NK-92 (cell line): ENCODE data around the gene ADTRP.
"Not testable (repeated sequence)": the region's sequence is repeated elsewhere in the genome, so short reads cannot be mapped to it uniquely, and the experiment has no call there.

Experiments
- DNase-seq: peaks from one replicate; lab custom pipeline; 2025; ENCODE audit not compliant: unreplicated experiment; lab: John Stamatoyannopoulos, UW

ADTRP gene

DNA sequence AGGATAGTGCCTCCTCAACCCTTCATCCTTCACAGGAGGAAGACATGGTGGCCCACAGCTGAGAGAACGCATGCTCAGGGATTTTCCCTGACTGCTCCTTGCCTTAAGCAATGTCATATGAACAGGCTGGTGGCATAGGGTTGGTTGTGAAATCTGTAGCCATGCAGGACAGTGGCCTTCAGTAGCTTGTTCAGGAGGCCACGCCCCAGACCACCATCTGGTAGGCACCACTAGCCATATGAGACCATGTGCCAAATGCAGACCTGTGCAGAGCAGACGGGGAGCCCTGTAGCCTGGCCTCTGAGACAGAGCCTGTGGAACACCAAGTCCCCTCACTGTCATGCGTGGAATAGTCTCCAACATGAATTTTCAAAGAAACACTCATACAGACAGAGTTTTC lies 76.5 kb downstream of the ADTRP start:
- no peak for DNase-seq

GRCh38 chr6:11701573-11701972 lies 77.0 kb downstream of the ADTRP start:
- no peak for DNase-seq

GRCh38 chr6:11700118-11700718 lies 78.4 kb downstream of the ADTRP start:
- no peak for DNase-seq

DNA sequence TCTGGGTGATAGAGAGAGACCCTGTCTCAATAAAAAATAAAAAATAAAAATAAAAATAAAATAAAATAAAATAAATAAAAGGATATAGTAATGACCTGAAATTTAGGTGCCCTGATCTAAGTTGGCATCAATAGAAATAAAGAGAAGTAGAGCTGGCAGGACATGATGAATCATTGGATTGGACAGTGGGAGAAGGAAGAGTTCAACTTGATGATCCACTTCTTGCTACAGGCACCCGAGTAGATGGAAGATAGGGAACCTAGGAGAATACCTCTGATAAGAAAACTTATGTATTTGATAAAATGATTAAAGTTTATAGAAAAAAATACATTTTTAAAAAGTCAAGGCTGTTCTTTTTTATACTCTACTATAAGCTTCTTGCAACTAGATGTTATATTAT lies 79.0 kb downstream of the ADTRP start:
- DNase-seq, result no peak

DNA sequence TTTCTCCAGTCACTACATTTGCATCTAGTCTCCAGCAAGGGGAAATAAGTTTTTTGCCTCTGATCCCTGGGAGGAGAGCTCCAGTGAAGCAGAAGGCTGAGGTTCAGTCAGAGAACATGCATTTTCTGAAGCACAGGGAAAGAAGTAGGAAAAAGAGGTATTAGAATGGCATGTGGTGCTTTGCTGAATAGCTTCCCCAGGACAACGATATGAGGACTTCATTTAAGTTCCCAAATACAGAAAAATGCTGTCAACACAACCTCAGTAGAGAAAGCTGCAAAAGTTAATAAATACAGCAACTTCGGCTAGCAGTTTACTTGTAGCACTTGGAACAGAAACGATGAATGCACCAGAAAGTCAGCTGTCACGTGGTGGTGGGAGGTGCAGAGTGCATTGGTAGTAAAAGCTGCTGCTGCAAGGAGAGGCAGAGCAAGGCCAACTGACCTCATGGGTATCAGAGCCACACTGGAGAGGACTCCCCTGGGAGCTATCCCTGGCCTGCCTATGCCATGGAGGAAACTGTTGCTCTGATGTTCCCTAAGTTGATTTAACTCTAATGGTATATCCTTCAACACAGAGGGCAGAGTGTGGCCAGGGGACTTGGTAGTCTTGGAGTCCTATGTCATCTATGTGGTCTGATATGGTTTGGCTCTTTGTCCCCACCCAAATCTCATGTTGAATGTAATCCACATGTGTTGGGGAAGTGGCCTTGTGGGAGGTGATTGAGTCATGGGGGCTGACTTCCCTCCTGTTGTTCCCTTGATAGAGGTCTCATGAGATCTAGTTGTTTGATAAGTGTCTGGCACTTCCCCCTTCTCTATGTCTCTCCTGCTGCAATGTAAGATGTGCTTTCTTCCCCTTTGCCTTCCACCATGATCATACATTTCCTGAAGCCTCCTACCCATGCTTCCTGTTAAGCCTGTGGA lies 85.9 kb downstream of the ADTRP start:
- DNase-seq, result no peak

DNA sequence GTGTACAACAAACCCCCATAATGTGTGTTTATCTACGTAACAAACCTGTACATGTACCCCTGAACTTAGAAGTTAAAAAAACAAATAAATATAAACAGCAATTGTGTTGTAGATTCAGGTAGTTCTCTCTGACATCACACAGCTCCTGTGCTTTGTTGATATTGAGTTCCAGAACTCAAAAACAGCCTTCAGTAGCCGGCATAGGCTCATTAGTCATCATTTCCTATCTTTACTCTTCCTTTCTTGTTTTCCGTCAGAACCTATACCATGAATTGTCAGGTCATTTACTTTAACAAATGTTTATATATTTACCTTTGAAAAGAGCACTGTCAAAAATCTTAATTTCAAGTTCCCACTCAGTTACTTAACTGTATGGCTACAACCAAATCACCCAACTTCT lies 88.8 kb downstream of the ADTRP start:
- DNase-seq, result no peak

- not testable (repeated sequence) for DNase-seq
These were observed 89.2 kb downstream of the ADTRP start for GRCh38 chr6:11689400-11689799.

DNA sequence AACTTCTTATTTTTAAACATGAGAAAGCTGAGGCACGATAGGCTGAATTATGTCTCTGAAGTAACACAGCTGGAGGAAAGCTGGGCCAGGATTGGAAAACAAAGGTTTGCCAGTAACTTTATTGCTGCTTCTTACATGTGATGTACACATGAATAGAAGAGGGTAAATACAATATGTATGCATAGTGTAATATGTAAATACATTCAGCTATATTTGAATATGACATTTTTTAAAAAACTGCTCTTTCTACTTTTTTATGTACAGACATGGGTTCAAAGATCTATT lies 90.2 kb downstream of the ADTRP start:
- no peak for DNase-seq

GRCh38 chr6:11685481-11686093 lies 93.0 kb downstream of the ADTRP start:
- DNase-seq, result no peak

DNA sequence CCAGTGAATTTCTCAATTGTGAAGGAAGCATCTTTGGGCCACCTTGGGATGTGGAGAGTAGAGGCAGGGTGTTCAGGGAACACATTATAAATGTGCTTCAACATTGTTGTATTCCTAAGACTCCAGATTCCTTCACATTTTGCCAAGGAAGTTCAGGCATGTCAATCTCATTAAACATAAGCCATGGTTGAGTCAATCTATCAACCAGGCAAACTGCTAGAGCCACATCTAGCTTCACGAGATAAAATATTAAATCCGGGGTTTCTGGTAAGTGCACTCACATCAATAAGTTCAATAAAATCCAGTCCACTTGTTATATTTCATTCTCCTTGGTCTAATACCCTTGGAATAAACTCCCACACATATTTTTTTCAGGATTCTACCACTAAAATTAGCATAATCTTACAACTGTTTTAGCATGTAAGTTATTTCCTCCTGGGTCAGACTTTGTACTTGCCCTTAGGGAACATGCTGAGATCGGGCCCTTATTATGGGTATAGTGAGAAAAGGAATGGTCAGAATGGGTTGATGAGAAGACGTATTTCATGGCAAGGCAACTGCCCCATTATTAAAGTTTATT lies 93.6 kb downstream of the ADTRP start:
- no peak for DNase-seq

- DNase-seq, result no peak
These were observed 94.7 kb downstream of the ADTRP start for GRCh38 chr6:11683871-11684270.

DNA sequence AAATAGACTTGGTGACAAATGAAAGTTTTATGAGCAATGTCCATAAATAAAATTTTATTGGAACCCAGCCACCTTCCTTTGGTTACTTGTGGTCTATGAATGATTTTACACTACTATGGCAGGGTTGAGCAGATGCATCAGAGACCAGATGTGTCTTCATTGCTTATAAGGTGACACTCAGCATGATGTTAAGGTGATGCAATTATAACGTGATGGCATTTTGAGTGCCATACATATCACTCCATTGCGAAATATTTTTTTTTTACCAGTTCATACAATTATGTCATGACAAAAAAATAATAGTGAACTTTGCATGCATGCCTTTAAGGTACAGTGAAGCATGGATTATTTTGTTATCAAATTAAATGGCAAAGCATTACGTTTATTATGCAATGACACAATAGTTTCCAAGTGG lies 96.0 kb downstream of the ADTRP start:
- DNase-seq, result no peak

- DNase-seq, result no peak
These were observed 96.8 kb downstream of the ADTRP start for GRCh38 chr6:11681770-11682169.

- no peak for DNase-seq
These were observed 97.2 kb downstream of the ADTRP start for GRCh38 chr6:11681357-11681756.

- DNase-seq, result not testable (repeated sequence)
These were observed 98.1 kb downstream of the ADTRP start for GRCh38 chr6:11680479-11680878.

DNA sequence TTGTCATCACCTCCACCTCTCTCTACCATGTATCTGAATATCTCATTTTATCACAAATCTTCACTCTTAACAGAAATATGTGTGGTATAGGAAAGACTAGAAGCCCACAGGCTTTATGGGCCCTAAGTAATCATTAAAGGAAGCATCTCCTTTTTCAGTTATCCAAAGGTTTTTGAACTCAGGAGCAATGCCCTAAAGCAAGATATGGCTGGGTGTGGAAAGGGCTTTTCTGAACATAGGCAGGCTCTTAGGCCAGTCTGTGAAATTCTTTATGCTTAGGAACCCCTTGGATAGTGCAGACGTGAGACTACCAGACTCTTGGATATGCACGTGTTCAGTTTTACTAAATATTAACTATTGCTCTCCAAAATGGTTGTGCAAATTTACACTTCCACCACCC lies 99.5 kb downstream of the ADTRP start:
- no peak for DNase-seq

DNA sequence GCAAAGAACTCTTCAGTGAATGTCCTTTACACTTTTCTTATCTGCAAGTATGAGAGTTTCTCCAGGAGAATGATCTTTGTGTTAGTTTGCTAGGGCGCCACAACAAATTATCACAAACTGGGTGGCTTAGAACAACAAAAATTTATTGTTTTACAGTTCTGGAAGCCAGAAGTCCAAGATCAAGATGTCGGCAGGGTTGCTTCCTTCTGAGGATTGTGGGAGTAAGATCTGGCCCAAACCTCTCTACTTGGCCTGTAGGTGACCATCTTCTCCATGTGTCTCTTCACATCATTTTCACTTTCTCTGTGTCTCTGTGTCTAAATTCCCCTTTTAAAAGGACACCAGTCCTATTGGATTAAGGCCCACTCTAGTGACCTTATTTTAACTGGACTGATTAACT lies 103.0 kb downstream of the ADTRP start:
- no peak for DNase-seq

DNA sequence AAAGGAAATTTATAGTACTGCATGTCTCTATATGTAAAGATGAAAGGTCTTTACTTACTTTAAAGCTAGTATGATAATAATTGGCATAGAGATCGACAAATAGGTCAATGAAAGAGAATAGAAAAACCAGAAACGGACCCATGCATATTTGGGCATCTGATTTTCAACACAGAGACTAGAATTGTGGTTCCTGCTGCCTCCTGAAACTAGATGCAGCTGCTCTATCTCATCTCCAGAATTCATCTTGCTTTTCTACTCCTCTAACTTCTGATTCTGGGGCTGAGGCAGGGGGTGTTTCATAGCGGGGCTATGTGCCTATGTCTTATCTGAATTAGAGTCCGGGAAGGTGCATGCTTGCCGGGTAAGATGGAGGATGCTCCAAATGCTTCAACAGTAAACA lies 105.9 kb downstream of the ADTRP start:
- no peak for DNase-seq

GRCh38 chr6:11672256-11672655 lies 106.3 kb downstream of the ADTRP start:
- DNase-seq, result no peak

- no peak for DNase-seq
These were observed 108.9 kb downstream of the ADTRP start for GRCh38 chr6:11669696-11670095.

DNA sequence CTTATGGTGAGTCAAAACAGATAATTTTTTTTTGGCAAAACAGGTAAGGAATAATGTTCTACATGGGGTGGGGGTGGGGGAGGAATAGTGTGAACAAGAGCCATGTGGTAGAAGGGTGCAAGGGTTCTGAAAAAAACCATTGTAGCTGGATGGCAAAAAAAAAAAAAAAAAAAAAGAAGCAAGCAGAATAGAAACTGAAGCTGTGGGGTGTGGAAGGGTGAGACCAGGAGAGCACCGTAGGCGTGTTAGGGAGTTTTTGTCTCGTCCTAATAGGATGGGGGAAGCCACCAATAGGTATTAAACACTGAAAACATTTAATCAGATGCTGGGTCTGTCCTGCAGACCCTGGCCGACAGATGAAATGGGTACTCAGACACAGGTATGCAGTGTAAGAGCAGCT lies 110.1 kb downstream of the ADTRP start:
- no peak for DNase-seq

DNA sequence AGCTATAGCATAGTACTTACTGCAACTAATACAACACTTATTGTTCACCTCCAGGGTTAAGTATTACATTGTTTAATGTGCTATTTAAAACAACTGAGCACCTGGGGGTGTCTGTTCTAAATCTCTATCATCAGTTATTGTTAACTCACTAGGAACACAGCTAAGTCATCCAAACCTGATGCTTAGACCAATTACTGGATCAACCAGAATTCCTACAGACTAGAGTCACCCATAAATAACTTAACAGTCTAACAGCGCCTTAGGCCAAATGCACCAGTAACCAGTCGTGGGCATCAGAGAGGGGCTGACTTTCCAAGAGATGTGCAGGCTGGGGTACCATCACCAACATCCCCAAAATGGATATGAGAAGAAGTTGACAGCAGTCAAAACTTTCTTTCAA lies 110.7 kb downstream of the ADTRP start:
- no peak for DNase-seq
